ENCODE results near the gene SRRM1.
"Not testable (repeated sequence)": the region's sequence is repeated elsewhere in the genome, so short reads cannot be mapped to it uniquely, and the experiment has no call there.

Gene SRRM1

DNA sequence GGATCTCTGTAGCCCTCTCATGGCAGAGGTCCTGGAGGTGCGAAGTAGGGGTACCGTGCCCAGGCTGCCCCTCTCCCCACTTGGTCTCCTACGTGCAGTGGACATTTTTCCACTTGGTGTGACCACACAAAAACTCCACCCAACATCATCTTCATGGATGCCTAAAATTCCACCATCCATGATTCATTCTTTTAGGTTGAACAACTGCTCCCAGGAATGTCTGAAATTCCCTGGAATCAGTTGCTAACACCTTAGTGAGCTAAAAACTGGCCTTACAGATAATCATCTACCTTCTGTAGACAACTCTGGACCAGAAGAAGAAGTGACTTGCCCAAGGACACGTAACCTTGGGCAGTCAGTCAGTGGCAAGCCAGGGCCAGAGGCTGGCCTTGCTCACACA is 70.1 kb downstream of the SRRM1 start:
- in situ Hi-C loops (cut with MboI; ENCODE audit: low sequenced_read_pairs), result no loop called here

DNA sequence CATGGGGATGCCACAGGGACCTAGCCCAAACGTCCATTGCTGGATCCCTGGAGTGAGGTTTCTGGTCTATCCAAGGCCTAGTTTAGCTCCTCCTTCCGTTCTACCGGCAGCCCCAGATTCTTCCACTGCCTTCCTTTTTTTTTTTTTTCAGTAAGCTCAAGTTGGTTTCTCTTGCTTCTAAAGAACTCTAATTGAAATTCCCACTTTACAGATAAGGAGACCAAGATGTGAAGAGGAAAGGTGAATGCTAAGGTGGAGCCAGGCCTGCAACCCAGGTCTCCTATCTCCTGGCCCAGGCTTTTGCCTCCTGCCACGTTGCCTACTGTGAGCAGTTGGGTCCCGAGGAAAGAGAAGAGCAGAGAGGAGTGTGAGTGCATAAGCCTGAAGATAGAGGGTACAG is 70.6 kb downstream of the SRRM1 start:
- in situ Hi-C loops (cut with MboI; ENCODE audit: low sequenced_read_pairs), result no loop called here

DNA sequence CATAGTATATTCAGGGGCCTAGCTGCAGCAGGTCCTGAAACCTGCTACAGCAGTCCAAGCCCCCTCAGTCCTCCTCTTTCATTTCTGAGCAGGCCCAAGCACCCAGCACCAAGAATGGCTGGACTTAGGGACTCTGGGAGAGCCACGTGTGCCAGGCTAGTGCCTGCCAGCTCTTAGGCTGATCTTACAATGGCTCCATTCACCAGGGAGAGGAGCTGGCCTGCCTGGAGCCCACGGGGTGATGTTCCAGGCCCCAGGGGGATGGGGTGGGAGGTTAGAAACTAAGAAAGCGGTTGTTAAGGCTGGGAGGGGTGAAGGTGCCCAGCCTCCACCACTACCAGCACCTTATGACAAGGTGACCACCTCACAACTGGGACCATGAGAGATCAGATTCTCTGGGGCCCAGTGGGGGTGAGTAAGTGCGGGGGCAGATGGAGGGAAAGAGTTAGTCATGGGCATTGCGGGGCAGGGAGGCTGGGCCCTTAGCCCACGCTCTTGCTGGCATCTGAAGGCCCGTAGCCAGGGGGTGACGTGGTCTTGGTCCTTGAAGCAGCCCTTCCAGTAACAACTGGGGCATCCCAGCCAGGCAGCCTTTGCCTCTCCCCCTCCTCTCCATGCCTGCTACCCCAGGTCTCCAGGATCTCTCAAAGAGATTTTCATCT is 71.9 kb downstream of the SRRM1 start:
- in situ Hi-C loops (cut with MboI; ENCODE audit: low sequenced_read_pairs), result no loop called here

DNA sequence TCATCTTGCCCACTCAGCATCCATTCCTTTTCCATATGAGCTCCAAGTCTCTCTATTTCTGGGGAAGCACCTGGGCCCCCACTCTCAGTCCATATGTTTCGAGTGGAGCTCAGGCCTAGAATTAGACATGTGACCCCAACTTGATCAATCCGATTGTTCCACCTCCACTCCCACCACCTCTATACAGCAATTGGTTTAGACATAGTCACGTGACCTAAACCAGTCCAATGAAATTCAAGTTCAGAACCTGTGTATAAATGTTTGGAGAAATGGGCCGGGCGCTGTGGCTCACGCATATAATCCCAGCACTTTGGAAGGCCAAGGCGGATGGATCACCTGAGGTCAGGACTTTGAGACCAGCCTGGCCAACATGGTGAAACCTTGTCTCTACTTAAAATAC is 72.6 kb downstream of the SRRM1 start:
- in situ Hi-C loops (cut with MboI; ENCODE audit: low sequenced_read_pairs), result no loop called here

DNA sequence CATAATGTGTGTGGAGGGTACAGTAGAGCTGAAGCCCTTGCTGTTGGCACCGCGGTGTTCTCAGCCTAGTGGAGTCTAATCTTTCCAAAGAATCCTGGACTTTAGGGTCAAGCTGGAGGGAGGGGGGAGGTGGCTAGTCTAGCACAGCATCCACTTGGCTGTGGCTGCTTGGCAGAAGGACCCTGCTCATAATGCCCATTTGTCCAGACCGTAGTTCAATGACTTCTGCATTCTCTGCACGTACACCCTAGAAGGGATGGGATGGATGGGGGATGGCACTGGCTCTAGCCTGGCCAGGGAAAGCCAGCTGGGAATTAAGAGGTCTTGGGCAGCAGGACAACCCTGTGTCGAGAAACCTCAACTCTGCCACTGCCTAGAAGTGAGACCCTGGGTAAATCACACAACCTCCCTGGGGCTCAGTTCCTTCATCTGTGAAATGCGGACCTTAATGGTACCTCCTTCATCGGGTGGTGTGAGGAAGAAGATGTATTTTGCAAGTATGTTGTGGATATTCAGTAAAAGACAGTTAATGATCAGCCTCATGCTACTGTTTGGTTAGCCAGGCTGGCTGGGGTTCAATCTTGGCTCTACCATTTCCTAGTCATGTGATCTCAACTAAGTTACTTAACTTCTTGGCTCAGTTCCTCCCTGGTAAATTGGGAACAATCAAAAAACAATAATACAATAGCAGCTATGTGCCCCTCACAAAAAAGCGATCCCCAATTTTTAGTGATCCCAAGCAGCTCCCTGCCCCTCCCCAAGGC is 75.0 kb downstream of the SRRM1 start:
- in situ Hi-C loops (cut with MboI; ENCODE audit: low sequenced_read_pairs), result no loop called here

DNA sequence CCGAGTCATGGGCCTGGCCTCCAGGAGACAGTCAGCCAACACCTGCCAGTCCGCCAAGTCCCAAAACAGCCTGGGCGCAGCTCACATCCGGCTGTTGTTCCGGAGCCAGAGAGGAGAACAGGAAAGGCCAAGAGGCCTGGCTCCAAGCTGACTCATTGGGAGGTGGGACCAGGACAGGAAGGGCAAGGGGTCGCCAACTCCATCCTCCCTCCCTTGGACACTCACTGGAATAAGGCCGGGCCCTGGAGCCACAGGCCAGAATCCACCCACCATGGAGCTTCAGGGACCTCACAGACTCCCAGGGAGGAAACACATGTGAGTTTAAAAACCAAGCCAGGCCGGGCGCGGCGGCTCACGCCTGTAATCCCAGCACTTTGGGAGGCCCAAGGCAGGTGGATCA is 77.0 kb downstream of the SRRM1 start:
- in situ Hi-C loops (cut with MboI; ENCODE audit: low sequenced_read_pairs), result no loop called here

DNA sequence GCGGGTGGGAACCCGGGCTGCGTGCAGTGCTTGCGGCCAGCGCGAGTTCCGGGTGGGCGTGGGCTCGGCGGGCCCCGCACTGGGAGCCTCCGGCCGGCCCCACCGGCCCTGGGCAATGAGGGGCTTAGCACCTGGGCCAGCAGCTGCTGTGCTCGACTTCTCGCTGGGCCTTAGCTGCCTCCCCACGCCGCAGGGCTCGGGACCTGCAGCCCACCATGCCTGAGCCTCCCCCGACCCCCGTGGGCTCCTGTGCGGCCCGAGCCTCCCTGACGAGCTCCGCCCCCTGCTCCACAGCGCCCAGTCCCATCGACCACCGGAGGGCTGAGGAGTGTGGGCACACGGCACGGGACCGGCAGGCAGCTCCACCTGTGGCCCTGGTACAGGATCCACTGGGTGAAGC is 78.4 kb downstream of the SRRM1 start:
- in situ Hi-C loops (cut with MboI; ENCODE audit: low sequenced_read_pairs), result no loop called here

DNA sequence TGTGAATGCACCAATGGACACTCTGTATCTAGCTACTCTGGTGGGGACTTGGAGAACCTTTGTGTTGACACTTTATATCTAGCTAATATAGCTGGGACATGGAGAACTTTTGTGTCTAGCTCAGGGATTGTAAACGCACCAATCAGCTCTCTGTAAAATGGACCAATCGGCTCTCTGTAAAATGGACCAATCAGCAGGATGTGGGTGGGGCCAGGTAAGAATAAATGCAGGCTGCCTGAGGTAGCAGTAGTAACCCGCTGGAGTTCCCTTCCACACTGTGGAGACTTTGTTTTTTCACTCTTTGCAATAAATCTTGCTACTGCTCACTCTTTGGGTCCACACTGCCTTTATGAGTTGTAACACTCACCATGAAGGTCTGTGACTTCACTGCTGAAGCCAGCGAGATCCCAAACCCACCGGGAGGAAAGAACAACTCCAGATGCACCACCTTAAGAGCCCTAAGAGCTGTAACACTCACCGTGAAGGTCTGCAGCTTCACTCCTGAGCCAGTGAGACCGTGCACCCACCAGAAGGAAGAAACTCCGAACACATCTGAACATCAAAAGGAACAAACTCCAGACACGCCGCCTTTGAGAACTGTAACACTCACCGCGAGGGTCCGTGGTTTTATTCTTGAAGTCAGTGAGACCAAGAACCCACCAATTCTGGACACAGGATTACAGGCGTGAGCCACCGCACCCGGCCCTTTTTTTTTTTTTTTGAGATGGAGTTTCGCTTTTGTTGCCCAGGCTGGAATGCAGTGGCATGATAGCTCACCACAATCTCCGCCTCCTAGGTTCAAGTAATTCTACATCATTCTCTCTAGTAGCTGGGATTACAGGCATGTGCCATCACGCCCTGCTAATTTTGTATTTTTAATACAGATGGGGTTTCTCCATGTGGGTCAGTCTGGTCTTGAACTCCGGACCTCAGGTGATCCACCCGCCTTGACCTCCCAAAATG is 79.3 kb downstream of the SRRM1 start:
- in situ Hi-C loops (cut with MboI; ENCODE audit: low sequenced_read_pairs), result not testable (repeated sequence)

Measured in HL-60/S4 treated with phorbol 12-myristate 13-acetate at 8.2 ng/mL for 4 days and 3 days (cell line).